Measurements from ENCODE around the gene SMS.

SMS gene

DNA sequence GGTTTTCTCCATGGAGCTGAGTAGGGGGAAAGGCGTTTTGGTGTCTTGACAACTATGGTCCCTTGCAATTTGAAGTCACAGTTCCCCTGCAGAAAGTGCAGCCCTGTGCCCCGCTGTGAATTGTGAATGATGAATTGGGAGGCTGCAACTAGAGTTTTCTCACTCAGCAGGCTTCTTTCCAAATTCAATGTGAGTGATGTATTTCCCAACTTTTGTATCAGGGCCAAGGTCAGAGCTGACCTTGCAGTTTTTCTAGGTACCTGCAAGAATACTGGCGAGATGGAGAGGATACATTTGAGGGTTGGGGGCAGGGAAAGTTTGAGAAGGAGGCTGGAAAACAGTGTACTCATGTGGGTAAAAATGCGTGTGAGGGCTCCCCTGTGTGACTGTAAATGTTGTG lies 103.4 kb downstream of the SMS start:
- no peak for DNase-seq
